OCI-LY7 (cell line): ENCODE data around the gene OR2T11. TPM values are rescaled to one million over a fixed set of nuclear protein-coding genes. Genes with fewer than 3 reads are reported as not detected.

ENCODE experiments used
- BruUV-seq: library from RNA; stranded (reverse); fragments of 400-500 nt; replicated peaks from 2 replicates; lab custom pipeline; 2021; lab: Mats Ljungman, UMichigan
- CTCF ChIA-PET: fragments of 300-600 bp; sonication (Branson Sonifier 250); formaldehyde crosslinking; loops from one replicate; lab custom pipeline; 2022; ENCODE audit warnings: antibody characterized with exemption; ENCODE audit not compliant: unreplicated experiment; lab: Charles Lee
- POLR2A ChIA-PET: fragments of 300-600 bp; sonication (Branson Sonifier 250); formaldehyde crosslinking; loops from one replicate; lab custom pipeline; 2022; ENCODE audit warnings: antibody characterized with exemption; lab: Charles Lee
- DNase-seq: peaks from one replicate; pipeline ENCODE4 v3.0.0-alpha.2; 2015; ENCODE audit warnings: low spot score
- H2AFZ ChIP-seq: fragments of 200-600 bp; sonication (generic), shearing (Covaris generic); 2 replicates; pipeline ENCODE4 v1.6.1; 2014; ENCODE audit warnings: mild to moderate bottlenecking, antibody characterized with exemption, low read length, moderate library complexity
- H3K27ac ChIP-seq: fragments of 200-600 bp; sonication (generic); 2 replicates; pipeline ENCODE4 v1.5.1; 2014; ENCODE audit warnings: mixed run types, low read depth, mild to moderate bottlenecking, moderate library complexity, low read length, inconsistent platforms; ENCODE audit not compliant: poor library complexity, severe bottlenecking
- H3K36me3 ChIP-seq: fragments of 200-600 bp; sonication (generic); 2 replicates; pipeline ENCODE4 v1.6.1; 2014; ENCODE audit warnings: mild to moderate bottlenecking, antibody characterized with exemption, low read length, moderate library complexity, mixed read lengths; ENCODE audit not compliant: insufficient read depth
- H3K4me1 ChIP-seq: fragments of 200-600 bp; sonication (generic); 2 replicates; pipeline ENCODE4 v1.5.1; 2014; ENCODE audit warnings: mild to moderate bottlenecking, low read length; ENCODE audit not compliant: insufficient read depth, poor library complexity, severe bottlenecking
- H3K4me2 ChIP-seq: fragments of 200-600 bp; sonication (generic); 2 replicates; pipeline ENCODE4 v1.6.1; 2014; ENCODE audit warnings: mild to moderate bottlenecking, low read length
- H3K4me3 ChIP-seq: fragments of 200-600 bp; sonication (generic); 2 replicates; pipeline ENCODE4 v1.5.1; 2014; ENCODE audit warnings: mild to moderate bottlenecking, low read depth, low read length; ENCODE audit not compliant: poor library complexity, severe bottlenecking
- H3K79me2 ChIP-seq: fragments of 200-600 bp; sonication (generic); 2 replicates; pipeline ENCODE4 v1.6.1; 2016; ENCODE audit warnings: low read depth, mild to moderate bottlenecking, low read length, moderate library complexity, mixed read lengths; ENCODE audit not compliant: insufficient read depth
- H3K9me2 ChIP-seq: fragments of 200-600 bp; sonication (generic); 2 replicates; pipeline ENCODE4 v1.6.1; 2016; ENCODE audit warnings: mild to moderate bottlenecking, low read length, mixed read lengths; ENCODE audit not compliant: insufficient read depth
- H3K9me3 ChIP-seq: fragments of 200-600 bp; sonication (generic); 2 replicates; pipeline ENCODE4 v1.6.1; 2014; ENCODE audit warnings: mild to moderate bottlenecking, mixed run types, low read length, mixed read lengths
- H4K20me1 ChIP-seq: fragments of 200-600 bp; sonication (generic); 2 replicates; pipeline ENCODE4 v1.6.1; 2014; ENCODE audit warnings: mild to moderate bottlenecking, antibody characterized with exemption, low read length, moderate library complexity, mixed read lengths; ENCODE audit not compliant: insufficient read depth
- CTCF ChIP-seq: fragments of 200-600 bp; sonication (generic); conservative IDR thresholded peaks from 2 replicates; pipeline ENCODE4 v1.5.1; 2014; ENCODE audit warnings: mild to moderate bottlenecking, antibody characterized with exemption, low read length, moderate library complexity, mixed read lengths
- EZH2phosphoT487 ChIP-seq: fragments of 200-600 bp; sonication (generic); IDR thresholded peaks from 2 replicates; pipeline ENCODE4 v1.6.1; 2018; ENCODE audit warnings: low read depth, borderline replicate concordance, mild to moderate bottlenecking, mixed run types, antibody characterized with exemption, low read length, moderate library complexity, mixed read lengths
- intact Hi-C: fragments of 100-400 bp; cut with micrococcal nuclease; formaldehyde crosslinking; loops from one replicate; pipeline ENCODE4 v1.10.0; 2022; ENCODE audit not compliant: unreplicated experiment
- total RNA-seq, 2 experiments: library from RNA; depleted of rRNA in 1 of 2; stranded (reverse); fragments of >200 nt in 1 of 2; shearing (Covaris generic) in 1 of 2; gene quantifications; 2 replicates each; pipeline ENCODE4 v1.2.3, GENCODE V29; 2014 to 2022

OR2T11 gene
- total RNA-seq, 2 experiments from 2014 or later = not detected

GRCh38 chr1:248625166-248625565 lies 9.7 kb downstream of the OR2T11 start:
- intact Hi-C loops = no loop called here
- BruUV-seq = no TSS peak
- H3K79me2 ChIP-seq = no peaks in the 10 kb centered on the region
- H3K9me3 ChIP-seq = no peaks in the 10 kb centered on the region
- no peaks in the 10 kb centered on the region for H3K36me3 ChIP-seq
- ChIA-PET POLR2A (interaction anchor here (1.8 kb wide), 1 partner anchor 180 kb away, joined by 8 read pairs; no protein-coding TSS in a partner anchor), CTCF (interaction anchor here (3.6 kb wide), 1 partner anchor 181 kb away, joined by 15 read pairs; no protein-coding TSS in a partner anchor)
- no peak for DNase-seq
- H2AFZ ChIP-seq = no peak overlapping the region
- H3K9me2 ChIP-seq = no peaks in the 10 kb centered on the region
- no peak overlapping the region for H3K4me2 ChIP-seq
- TF ChIP-seq CTCF = no peak
- no peak for TF ChIP-seq EZH2phosphoT487
- H4K20me1 ChIP-seq = no peaks in the 10 kb centered on the region
- H3K4me3 ChIP-seq = no peak overlapping the region
- H3K4me1 ChIP-seq = no peaks in the 10 kb centered on the region
- no peak overlapping the region for H3K27ac ChIP-seq

DNA sequence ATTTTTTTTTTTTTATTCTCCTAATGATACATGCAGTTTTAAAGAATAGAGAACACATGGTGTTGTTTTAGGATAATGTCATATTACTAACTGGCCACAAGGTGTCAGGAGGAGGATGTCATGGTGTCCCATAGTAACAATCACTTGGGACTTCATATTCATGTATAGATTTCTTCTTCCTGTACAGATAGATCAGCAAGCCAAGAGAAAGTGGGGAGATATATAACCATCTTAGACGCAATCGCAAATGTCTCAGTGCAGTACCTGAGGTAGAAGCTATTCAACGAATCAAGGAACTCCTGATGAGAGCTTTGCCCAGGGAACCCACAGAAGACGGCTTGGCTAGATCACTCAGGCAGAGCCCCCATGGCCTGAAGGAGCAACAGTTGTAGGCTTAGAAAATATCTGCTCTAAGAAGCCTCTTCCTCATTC lies 12.3 kb downstream of the OR2T11 start:
- no peaks in the 10 kb centered on the region for H3K4me1 ChIP-seq
- TF ChIP-seq CTCF (peak; percentile 83), EZH2phosphoT487 (no peak)
- DNase-seq = peak; percentile 62
- no peaks in the 10 kb centered on the region for H3K36me3 ChIP-seq
- H3K27ac ChIP-seq = no peak overlapping the region
- no peaks in the 10 kb centered on the region for H4K20me1 ChIP-seq
- H3K4me2 ChIP-seq = no peak overlapping the region
- BruUV-seq = no TSS peak
- H3K79me2 ChIP-seq = no peaks in the 10 kb centered on the region
- ChIA-PET CTCF (interaction anchor here (3.6 kb wide), 1 partner anchor 183 kb away, joined by 15 read pairs; no protein-coding TSS in a partner anchor), POLR2A (interaction anchor here (0.6 to 3.0 kb wide), 2 partner anchors 47 to 183 kb away, joined by 5 to 16 read pairs; no protein-coding TSS in a partner anchor)
- intact Hi-C loops = loop anchor here (1.0 to 5.0 kb wide), 3 partner anchors 65 to 216 kb away; partner anchors contain the start of gene ZNF672
- H3K9me3 ChIP-seq = no peaks in the 10 kb centered on the region
- no peak overlapping the region for H3K4me3 ChIP-seq
- H2AFZ ChIP-seq = no peak overlapping the region
- no peaks in the 10 kb centered on the region for H3K9me2 ChIP-seq

GRCh38 chr1:248621770-248622169 lies 13.1 kb downstream of the OR2T11 start:
- ChIA-PET POLR2A (interaction anchor here (0.8 to 3.0 kb wide), 3 partner anchors 10 to 192 kb away, joined by 3 to 16 read pairs (median 3); no protein-coding TSS in a partner anchor), CTCF (no interaction called here)
- TF ChIP-seq EZH2phosphoT487 (no peak), CTCF (no peak)
- no TSS peak for BruUV-seq
- no peak for DNase-seq
- Histone ChIP-seq H3K4me3 (no peak overlapping the region), H3K36me3 (no peaks in the 10 kb centered on the region), H2AFZ (no peak overlapping the region), H4K20me1 (no peaks in the 10 kb centered on the region), H3K79me2 (no peaks in the 10 kb centered on the region), H3K9me3 (no peaks in the 10 kb centered on the region), H3K27ac (no peak overlapping the region), H3K4me2 (no peak overlapping the region), H3K9me2 (no peaks in the 10 kb centered on the region), H3K4me1 (no peaks in the 10 kb centered on the region)
- intact Hi-C loops = loop anchor here (1.0 to 5.0 kb wide), 2 partner anchors 66 to 186 kb away; no protein-coding TSS in a partner anchor
